Stimulated activated CD8-positive, alpha-beta memory T cell treated with anti-CD3 and anti-CD28 coated beads, Interleukin-4, amount 100 ng/mL, for 4 hours (primary cell): ENCODE data around the gene SDF2.
"Not testable (repeated sequence)": the region's sequence is repeated elsewhere in the genome, so short reads cannot be mapped to it uniquely, and the experiment has no call there.

Source experiments
- DNase-seq, 2 donors: peaks; one replicate each; pipeline ENCODE4 v3.0.0-alpha.2; 2020; ENCODE audit warnings: low read depth in 2 of 2, low spot score in 1 of 2

The SDF2 gene

GRCh38 chr17:28685366-28685765 is 23.7 kb upstream of the SDF2 start:
- DNase-seq: no peak

- no peak for DNase-seq
Measured at GRCh38 chr17:28684963-28685362, 23.3 kb upstream of the SDF2 start.

GRCh38 chr17:28682655-28683054 is 20.9 kb upstream of the SDF2 start:
- DNase-seq: no peak

- no peak for DNase-seq
Measured at GRCh38 chr17:28675980-28676379, 14.3 kb upstream of the SDF2 start.

GRCh38 chr17:28675490-28675889 is 13.8 kb upstream of the SDF2 start:
- no peak for DNase-seq

GRCh38 chr17:28669918-28670317 is 8.2 kb upstream of the SDF2 start:
- no peak for DNase-seq

- no peak for DNase-seq
Measured at GRCh38 chr17:28667870-28668269, 6.2 kb upstream of the SDF2 start.

- DNase-seq: no peak
Measured at GRCh38 chr17:28665994-28666393, 4.3 kb upstream of the SDF2 start.

- DNase-seq: no peak
Measured at GRCh38 chr17:28663723-28664122, 2.0 kb upstream of the SDF2 start.

- no peak for DNase-seq
Measured at GRCh38 chr17:28662527-28662829, 772 bp upstream of the SDF2 start.

GRCh38 chr17:28659497-28659881 is 2.2 kb downstream of the SDF2 start:
- DNase-seq: not testable (repeated sequence)

GRCh38 chr17:28658766-28659496 is 2.8 kb downstream of the SDF2 start:
- DNase-seq: not testable (repeated sequence)

- not testable (repeated sequence) for DNase-seq
Measured at GRCh38 chr17:28658342-28658741, 3.4 kb downstream of the SDF2 start.

GRCh38 chr17:28657756-28658155 is 4.0 kb downstream of the SDF2 start:
- DNase-seq: no peak

GRCh38 chr17:28655160-28655559 is 6.5 kb downstream of the SDF2 start:
- DNase-seq: no peak

- no peak for DNase-seq
Measured at GRCh38 chr17:28648698-28649097, 13.0 kb downstream of the SDF2 start.

GRCh38 chr17:28646039-28646754 is 15.5 kb downstream of the SDF2 start:
- DNase-seq: no peak

GRCh38 chr17:28645576-28645939 is 16.1 kb downstream of the SDF2 start:
- DNase-seq: no peak

- peak; percentile 81 to 93 for DNase-seq
Measured at GRCh38 chr17:28644787-28645575, 16.7 kb downstream of the SDF2 start, which contains the start of gene BLTP2. TSS of gene BLTP2 (minus strand) at chr17:28645158. CDS start at chr17:28645056, 102 bp downstream.

GRCh38 chr17:28643983-28644786 is 17.5 kb downstream of the SDF2 start:
- DNase-seq: no peak

- no peak for DNase-seq
Measured at GRCh38 chr17:28641579-28641978, 20.1 kb downstream of the SDF2 start.
